Mesodermal cell (in vitro differentiated cells): ENCODE data around the gene DCTN4.

Experiments used
- H3K27ac ChIP-seq: 2 replicates; pipeline ENCODE4 v1.7.0; 2013; ENCODE audit warnings: mild to moderate bottlenecking, low read depth, low read length, moderate library complexity; ENCODE audit not compliant: severe bottlenecking
- H3K36me3 ChIP-seq: 2 replicates; pipeline ENCODE4 v1.7.1; 2013; ENCODE audit warnings: mild to moderate bottlenecking, low read length, moderate library complexity; ENCODE audit not compliant: control insufficient read depth, insufficient read depth
- H3K4me1 ChIP-seq: one replicate; pipeline ENCODE4 v1.7.1; 2013; ENCODE audit warnings: mild to moderate bottlenecking, low read length; ENCODE audit not compliant: insufficient read depth, control insufficient read depth, poor library complexity, severe bottlenecking
- H3K4me3 ChIP-seq: 2 replicates; pipeline ENCODE4 v1.7.0; 2013; ENCODE audit warnings: low read length, control low read depth, mild to moderate bottlenecking; ENCODE audit not compliant: insufficient read depth, poor library complexity, severe bottlenecking; ENCODE audit errors: extremely low read depth
- H3K9me3 ChIP-seq: 2 replicates; pipeline ENCODE4 v1.7.1; 2013; ENCODE audit warnings: mild to moderate bottlenecking, low read length, moderate library complexity; ENCODE audit not compliant: control insufficient read depth
- WGBS, 2 experiments: methylation state at CpG; one replicate each; pipeline ENCODE4 v1.1.5; 2013; ENCODE audit warnings: missing lambda C conversion rate in 2 of 2; ENCODE audit not compliant: insufficient coverage in 2 of 2; 5-methylcytosine and 5-hydroxymethylcytosine counted together

DCTN4 gene

DNA sequence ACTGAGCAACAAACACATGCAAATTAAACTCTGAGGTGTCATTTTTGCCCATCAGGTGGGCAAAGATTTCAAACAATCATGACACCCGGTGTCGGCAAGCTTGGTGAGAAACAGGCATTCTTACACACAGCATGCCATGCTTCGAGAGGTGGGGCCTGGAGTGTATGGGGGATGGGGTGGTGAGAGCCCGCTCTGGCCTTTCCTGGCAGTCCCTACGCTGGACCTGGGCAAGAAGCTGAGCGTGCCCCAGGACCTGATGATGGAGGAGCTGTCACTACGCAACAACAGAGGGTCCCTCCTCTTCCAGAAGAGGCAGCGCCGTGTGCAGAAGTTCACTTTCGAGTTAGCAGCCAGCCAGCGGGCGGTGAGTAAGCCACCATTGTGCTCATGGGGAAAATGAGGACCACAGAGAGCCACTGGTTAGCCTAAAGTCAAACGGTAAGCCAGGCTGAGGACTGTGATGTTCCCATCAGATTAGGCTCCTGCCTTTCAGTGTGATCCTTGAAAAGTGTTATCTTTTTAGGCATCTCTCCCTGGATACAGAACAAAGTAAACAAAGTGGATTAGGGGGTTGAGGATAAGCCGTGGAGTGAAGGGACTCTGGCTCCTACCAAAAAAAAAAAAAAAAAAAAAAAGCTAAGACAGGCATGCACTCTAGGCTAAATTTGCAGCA, 88.4 kb downstream of the DCTN4 start:
- WGBS, 2 experiments = 71 to 74% methylated on average over 10 to 13 of the region's 14 CpGs
- peak overlapping the region; percentile 65 for H3K27ac ChIP-seq

DNA sequence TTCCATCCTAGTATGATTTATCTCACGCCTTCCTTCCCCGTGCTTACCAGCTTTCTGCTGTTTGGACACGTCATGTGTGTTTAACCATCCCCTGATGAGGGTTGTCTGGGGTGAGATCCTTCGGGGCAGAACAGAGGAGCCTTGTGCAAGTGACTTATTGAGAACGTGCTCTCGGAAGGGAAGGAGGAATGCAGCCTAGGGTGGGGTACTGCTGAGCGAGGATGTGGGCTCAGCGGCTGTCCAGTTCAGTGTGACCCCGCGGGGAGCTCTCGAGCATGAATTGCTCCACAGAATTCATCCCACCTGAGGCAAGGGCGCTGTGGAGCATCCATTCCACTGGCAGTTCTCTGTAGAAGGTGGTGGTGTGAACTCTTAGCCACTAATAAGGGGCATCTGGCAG, 93.8 kb downstream of the DCTN4 start:
- peaks cover 8% of the 10 kb centered on the region for H3K4me1 ChIP-seq
- no peak overlapping the region for H3K27ac ChIP-seq
- no peaks in the 10 kb centered on the region for H3K9me3 ChIP-seq
- WGBS, 2 experiments = 88 to 89% methylated on average over 5 to 10 of the region's 12 CpGs
- no peak overlapping the region for H3K4me3 ChIP-seq
- H3K36me3 ChIP-seq = no peaks in the 10 kb centered on the region

More for the DNA sequence above, 88.4 kb downstream of the DCTN4 start:
- Histone ChIP-seq H3K4me3 (no peak overlapping the region), H3K9me3 (no peaks in the 10 kb centered on the region), H3K36me3 (no peaks in the 10 kb centered on the region), H3K4me1 (peaks cover 35% of the 10 kb centered on the region)

- Histone ChIP-seq H3K4me1 (peaks cover 12% of the 10 kb centered on the region), H3K4me3 (no peak overlapping the region), H3K36me3 (no peaks in the 10 kb centered on the region), H3K27ac (no peak overlapping the region), H3K9me3 (no peaks in the 10 kb centered on the region)
- 89 to 92% methylated on average over 1 of the region's 3 CpGs for WGBS, 2 experiments
These were observed 94.9 kb downstream of the DCTN4 start for GRCh38 chr5:150663936-150664335.

GRCh38 chr5:150662731-150663516, 95.9 kb downstream of the DCTN4 start:
- peaks cover 14% of the 10 kb centered on the region for H3K4me1 ChIP-seq
- H3K9me3 ChIP-seq = peaks cover 4% of the 10 kb centered on the region
- H3K36me3 ChIP-seq = no peaks in the 10 kb centered on the region
- no peak overlapping the region for H3K27ac ChIP-seq
- no peak overlapping the region for H3K4me3 ChIP-seq
- WGBS, 2 experiments = 77 to 94% methylated on average over 2 of the region's 4 CpGs

DNA sequence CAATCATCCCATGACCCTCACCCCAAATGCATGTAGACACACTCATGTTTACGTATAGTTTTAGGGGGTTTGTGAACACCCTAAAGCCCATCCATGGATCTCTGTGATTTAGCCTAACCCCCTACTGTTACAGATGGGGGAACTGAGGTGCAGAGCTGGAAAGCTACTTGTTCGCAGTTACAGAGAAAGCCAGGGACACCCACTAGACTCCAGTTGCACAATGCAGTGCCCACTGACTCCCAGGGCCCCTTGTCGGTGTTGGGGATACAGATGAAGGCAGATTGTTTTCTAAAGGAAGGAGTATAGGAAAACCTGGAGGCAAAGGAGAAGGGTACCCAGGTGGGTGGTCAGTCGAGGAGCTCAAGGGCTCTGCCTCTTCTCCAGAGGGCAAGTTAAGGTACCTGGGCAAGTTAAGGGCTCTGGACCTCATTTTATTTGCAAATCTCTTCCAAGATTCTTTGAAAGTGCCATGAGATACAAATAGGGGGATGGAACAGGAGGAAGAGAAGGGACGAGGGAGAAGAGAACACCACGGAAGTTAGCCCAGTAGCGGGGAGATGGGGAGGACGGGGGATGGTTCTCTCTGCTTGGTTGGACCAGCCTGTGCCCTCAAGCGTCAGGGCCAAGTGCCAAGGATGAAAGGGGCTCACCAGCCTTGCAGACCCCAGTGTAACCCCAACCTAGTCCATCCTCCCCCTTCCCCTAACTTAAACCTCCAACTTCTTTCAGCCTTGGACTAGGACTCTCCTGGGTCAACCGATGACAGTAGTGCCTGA, 96.8 kb downstream of the DCTN4 start:
- H3K9me3 ChIP-seq = peaks cover 6% of the 10 kb centered on the region
- 89 to 98% methylated on average over 7 to 8 of the region's 10 CpGs for WGBS, 2 experiments
- no peak overlapping the region for H3K27ac ChIP-seq
- peaks cover 14% of the 10 kb centered on the region for H3K4me1 ChIP-seq
- no peak overlapping the region for H3K4me3 ChIP-seq
- H3K36me3 ChIP-seq = no peaks in the 10 kb centered on the region

GRCh38 chr5:150661086-150661485, 97.7 kb downstream of the DCTN4 start, which contains the start of gene MYOZ3:
Gene MYOZ3, plus strand, starts transcription at chr5:150661251. Its CDS starts 1,691 bp downstream, at chr5:150662942.
- no peaks in the 10 kb centered on the region for H3K36me3 ChIP-seq
- 73 to 88% methylated on average over 5 to 6 of the region's 7 CpGs for WGBS, 2 experiments
- H3K4me3 ChIP-seq = no peak within 1 kb of the TSS
- peak within 1 kb of the TSS; percentile 71 for H3K27ac ChIP-seq
- H3K9me3 ChIP-seq = peaks cover 6% of the 10 kb centered on the region
- peaks cover 17% of the 10 kb centered on the region for H3K4me1 ChIP-seq

GRCh38 chr5:150660108-150660831, 98.5 kb downstream of the DCTN4 start:
- peaks cover 19% of the 10 kb centered on the region for H3K4me1 ChIP-seq
- H3K27ac ChIP-seq = peak overlapping the region; percentile 71
- WGBS, 2 experiments = 86 to 94% methylated on average over 3 of the region's 4 CpGs
- no peaks in the 10 kb centered on the region for H3K36me3 ChIP-seq
- no peak overlapping the region for H3K4me3 ChIP-seq
- H3K9me3 ChIP-seq = peaks cover 6% of the 10 kb centered on the region

DNA sequence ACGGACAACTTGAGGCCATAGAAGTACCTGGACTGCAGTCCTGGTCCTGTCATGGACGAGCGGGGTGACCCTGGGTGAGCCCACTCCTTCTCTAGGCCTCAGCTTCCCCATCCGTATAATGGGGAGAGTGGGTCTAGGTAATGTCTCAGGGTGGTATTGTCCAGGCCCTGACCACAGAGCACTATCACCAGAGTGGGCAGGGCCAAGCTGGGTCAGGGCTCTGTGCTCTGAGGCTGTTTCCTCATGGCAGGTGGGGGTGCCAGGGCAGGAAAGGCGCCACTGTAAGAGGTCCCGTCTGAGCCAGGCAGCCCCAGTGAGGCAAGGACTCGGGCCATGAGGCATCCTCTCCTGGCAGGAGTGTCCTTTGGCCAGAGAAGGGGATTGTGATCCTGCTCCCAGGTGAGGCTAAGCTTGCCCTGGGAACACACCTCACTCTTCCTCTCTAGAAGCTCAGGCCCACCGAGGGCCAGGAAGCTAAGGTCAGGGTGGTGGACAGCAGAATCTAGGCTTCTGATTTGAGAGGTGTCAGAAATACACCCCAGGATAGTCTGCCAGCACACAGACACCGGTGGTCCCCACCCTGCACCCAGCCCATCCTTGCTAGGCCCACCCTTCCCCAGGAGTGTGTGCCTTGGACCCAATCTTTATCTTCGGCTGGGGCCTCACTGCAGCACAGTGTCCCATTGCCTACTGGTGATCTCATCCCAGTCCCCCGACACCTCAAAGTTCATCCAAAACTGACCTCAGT, 99.3 kb downstream of the DCTN4 start:
- peaks cover 6% of the 10 kb centered on the region for H3K9me3 ChIP-seq
- no peak overlapping the region for H3K4me3 ChIP-seq
- 95 to 97% methylated on average over 7 to 11 of the region's 11 CpGs for WGBS, 2 experiments
- H3K36me3 ChIP-seq = peaks cover under 1% of the 10 kb centered on the region
- H3K27ac ChIP-seq = no peak overlapping the region
- peaks cover 19% of the 10 kb centered on the region for H3K4me1 ChIP-seq

DNA sequence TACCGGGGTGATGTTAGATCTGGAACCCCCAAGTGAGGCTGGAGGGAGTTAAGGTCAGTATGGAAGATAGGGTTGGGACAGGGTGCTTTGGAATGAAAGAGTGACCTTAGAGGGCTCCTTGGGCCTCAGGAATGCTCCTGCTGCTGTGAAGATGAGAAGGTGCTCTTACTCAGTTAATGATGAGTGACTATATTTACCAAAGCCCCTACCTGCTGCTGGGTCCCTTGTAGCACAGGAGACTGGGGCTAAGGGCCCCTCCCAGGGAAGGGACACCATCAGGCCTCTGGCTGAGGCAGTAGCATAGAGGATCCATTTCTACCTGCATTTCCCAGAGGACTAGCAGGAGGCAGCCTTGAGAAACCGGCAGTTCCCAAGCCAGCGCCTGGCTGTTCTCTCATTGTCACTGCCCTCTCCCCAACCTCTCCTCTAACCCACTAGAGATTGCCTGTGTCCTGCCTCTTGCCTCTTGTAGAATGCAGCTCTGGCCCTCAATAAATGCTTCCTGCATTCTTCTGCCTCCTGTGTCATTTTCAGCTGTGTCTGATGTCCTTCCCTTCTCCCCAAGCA, 100.0 kb downstream of the DCTN4 start:
- H3K9me3 ChIP-seq = peaks cover 6% of the 10 kb centered on the region
- 63% methylated on average over 3 of the region's 3 CpGs for WGBS, 2 experiments
- H3K4me3 ChIP-seq = no peak overlapping the region

More for the DNA sequence above, 100.0 kb downstream of the DCTN4 start:
- Histone ChIP-seq H3K4me1 (peaks cover 19% of the 10 kb centered on the region), H3K27ac (no peak overlapping the region), H3K36me3 (peaks cover 8% of the 10 kb centered on the region)
